PFSK-1 (cell line): ENCODE data around the gene TPST1.

Source experiments
- POLR2AphosphoS5 ChIP-seq: IDR thresholded peaks from 2 replicates; pipeline ENCODE4 v1.6.1; 2012; ENCODE audit warnings: low read depth, mild to moderate bottlenecking, control low read depth, low read length, moderate library complexity
- TAF1 ChIP-seq: IDR thresholded peaks from 2 replicates; pipeline ENCODE4 v1.6.1; 2012; ENCODE audit warnings: low read length, control low read depth, borderline replicate concordance; ENCODE audit not compliant: insufficient read depth
- TF ChIP-seq, protein P1 (sequence below), 2 experiments: IDR thresholded peaks; 2 replicates each; pipeline versions ENCODE4 v1.6.1 to v1.8.0; 2011 to 2012; ENCODE audit warnings: low read depth in 2 of 2, low read length in 2 of 2, control low read depth in 1 of 2, inconsistent platforms in 1 of 2, mild to moderate bottlenecking in 1 of 2, moderate library complexity in 1 of 2; ENCODE audit not compliant: insufficient read depth in 1 of 2

DNA sequence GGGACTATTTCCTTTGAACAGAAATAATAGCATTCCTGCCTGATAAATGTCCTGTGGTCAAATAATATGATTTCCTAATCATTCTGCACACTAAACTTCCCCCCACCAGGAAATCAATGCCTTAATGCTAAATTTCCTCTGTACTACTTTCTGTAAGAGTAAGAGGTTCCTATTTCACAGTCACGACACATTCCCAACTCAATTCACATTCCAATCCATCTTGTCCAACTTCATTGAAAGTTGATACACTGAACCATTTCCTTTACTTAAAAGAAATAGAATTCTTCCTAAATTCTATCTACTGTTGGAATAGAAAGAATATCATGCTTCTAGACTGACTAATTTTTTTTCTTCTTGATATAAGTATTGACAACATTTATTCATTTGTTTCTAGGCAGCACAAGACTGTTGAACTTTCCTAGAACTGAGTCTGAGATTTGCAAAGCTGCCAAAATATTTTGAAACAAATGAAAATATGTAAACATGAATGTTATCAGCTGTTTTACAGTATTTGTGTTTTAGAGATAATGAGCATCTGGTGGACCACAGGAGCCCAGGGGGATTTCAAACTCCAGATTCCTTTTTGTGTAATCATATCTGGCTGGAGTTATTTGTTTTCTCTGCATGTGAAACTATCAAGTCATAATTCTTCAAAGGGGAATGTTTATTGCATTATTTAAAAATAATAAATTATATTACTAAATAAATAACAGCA is 121.5 kb downstream of the TPST1 start:
- TF ChIP-seq POLR2AphosphoS5 (no peak), TAF1 (no peak)
- TF ChIP-seq, protein P1, sequence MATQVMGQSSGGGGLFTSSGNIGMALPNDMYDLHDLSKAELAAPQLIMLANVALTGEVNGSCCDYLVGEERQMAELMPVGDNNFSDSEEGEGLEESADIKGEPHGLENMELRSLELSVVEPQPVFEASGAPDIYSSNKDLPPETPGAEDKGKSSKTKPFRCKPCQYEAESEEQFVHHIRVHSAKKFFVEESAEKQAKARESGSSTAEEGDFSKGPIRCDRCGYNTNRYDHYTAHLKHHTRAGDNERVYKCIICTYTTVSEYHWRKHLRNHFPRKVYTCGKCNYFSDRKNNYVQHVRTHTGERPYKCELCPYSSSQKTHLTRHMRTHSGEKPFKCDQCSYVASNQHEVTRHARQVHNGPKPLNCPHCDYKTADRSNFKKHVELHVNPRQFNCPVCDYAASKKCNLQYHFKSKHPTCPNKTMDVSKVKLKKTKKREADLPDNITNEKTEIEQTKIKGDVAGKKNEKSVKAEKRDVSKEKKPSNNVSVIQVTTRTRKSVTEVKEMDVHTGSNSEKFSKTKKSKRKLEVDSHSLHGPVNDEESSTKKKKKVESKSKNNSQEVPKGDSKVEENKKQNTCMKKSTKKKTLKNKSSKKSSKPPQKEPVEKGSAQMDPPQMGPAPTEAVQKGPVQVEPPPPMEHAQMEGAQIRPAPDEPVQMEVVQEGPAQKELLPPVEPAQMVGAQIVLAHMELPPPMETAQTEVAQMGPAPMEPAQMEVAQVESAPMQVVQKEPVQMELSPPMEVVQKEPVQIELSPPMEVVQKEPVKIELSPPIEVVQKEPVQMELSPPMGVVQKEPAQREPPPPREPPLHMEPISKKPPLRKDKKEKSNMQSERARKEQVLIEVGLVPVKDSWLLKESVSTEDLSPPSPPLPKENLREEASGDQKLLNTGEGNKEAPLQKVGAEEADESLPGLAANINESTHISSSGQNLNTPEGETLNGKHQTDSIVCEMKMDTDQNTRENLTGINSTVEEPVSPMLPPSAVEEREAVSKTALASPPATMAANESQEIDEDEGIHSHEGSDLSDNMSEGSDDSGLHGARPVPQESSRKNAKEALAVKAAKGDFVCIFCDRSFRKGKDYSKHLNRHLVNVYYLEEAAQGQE (IDR thresholded peaks at IDR 0.05; ENCODE audit: insufficient read depth in 1 of 2, low read depth in 2 of 2, low read length in 2 of 2), result no peak
